ENCODE results near the gene NFIC.
"Not testable (repeated sequence)": the region's sequence is repeated elsewhere in the genome, so short reads cannot be mapped to it uniquely, and the experiment has no call there.

DNA sequence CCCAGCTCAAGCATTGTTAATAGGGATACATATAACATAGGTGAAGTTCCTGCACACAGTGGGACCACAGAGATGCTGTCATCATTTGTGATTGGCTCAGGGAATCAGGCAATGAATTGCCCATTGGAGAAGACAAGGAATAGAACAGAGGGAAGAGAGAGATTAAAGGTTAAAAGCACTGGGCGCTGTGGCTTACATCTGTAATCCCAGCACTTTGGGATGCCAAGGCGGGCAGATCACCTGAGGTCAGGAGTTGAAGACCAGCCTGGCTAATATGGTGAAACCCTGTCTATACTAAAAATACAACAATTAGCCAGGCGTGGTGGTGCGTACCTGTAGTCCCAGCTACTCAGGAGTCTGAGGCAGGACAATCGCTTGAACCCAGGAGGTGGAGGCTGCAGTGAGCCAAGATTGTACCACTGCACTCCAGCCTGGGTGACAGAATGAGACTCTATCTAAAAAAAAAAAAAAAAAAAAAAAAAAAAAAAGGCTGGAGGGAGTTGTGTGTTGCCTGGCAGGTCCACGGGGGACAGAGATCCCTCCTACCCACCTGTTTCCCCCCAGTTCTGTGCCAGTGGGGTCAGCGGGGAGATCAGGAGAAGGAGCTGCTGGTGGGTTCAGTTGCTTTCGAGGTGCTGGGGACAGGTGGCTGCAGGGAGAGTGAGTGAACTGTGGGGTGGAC, 31.5 kb upstream of the NFIC start:
- TF ChIP-seq, protein P1, sequence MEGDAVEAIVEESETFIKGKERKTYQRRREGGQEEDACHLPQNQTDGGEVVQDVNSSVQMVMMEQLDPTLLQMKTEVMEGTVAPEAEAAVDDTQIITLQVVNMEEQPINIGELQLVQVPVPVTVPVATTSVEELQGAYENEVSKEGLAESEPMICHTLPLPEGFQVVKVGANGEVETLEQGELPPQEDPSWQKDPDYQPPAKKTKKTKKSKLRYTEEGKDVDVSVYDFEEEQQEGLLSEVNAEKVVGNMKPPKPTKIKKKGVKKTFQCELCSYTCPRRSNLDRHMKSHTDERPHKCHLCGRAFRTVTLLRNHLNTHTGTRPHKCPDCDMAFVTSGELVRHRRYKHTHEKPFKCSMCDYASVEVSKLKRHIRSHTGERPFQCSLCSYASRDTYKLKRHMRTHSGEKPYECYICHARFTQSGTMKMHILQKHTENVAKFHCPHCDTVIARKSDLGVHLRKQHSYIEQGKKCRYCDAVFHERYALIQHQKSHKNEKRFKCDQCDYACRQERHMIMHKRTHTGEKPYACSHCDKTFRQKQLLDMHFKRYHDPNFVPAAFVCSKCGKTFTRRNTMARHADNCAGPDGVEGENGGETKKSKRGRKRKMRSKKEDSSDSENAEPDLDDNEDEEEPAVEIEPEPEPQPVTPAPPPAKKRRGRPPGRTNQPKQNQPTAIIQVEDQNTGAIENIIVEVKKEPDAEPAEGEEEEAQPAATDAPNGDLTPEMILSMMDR (IDR thresholded peaks at IDR 0.05), result not testable (repeated sequence)
- not testable (repeated sequence) for TF ChIP-seq POLR2AphosphoS5, POLR2A (IDR thresholded peaks at IDR 0.05)

Measured in upper lobe of left lung (tissue), 4 donors.